HepG2 (cell line): ENCODE measurements around the gene AMTN. TPM values are rescaled to one million over a fixed set of nuclear protein-coding genes. Genes with fewer than 3 reads are reported as not detected.

ENCODE experiments used
- ATAC-seq: fragments of 200-7000 bp; cut with Tn5 transposase; 3 replicates; pipeline ENCODE4 v1.9.1; 2020; ENCODE audit warnings: mild to moderate bottlenecking, moderate library complexity
- BruUV-seq: library from RNA; stranded (reverse); fragments of 400-500 nt; replicated peaks from 2 replicates; lab custom pipeline; 2021; lab: Mats Ljungman, UMichigan
- CTCF ChIA-PET: fragments of 300-600 bp; formaldehyde crosslinking; extraction: SDS; loops from one replicate; lab custom pipeline; 2021; ENCODE audit warnings: low total read pairs, inconsistent platforms, low intra/inter-chr PET ratio; lab: Yijun Ruan, JAX
- POLR2A ChIA-PET: fragments of 350-600 bp; sonication (Branson Sonifier 250); formaldehyde crosslinking; loops from one replicate; lab custom pipeline; 2020; ENCODE audit warnings: antibody characterized with exemption, inconsistent platforms; lab: Yijun Ruan, JAX
- DNase-seq: peaks from one replicate; pipeline ENCODE4 v3.0.0-alpha.2; 2015; ENCODE audit warnings: low spot score
- FAIRE-seq: peaks from 3 replicates; lab custom pipeline; 2011; peaks lifted over from hg19 to GRCh38; lab: Jason Lieb, UNC
- H2AFZ ChIP-seq: one replicate; pipeline ENCODE4 v1.6.1; 2011; ENCODE audit warnings: low read length, inconsistent platforms
- H3K27ac ChIP-seq: fragments of 300-600 bp; 3 replicates; pipeline ENCODE4 v1.8.0; 2011; ENCODE audit warnings: mixed run types, mild to moderate bottlenecking, mixed read lengths, low read length, inconsistent platforms; ENCODE audit not compliant: insufficient read depth; ENCODE audit errors: extremely low read length
- H3K27me3 ChIP-seq, 2 experiments: fragments of 200-600 bp in 1 of 2; 2 replicates in 1 of 2; 3 replicates in 1 of 2; pipeline versions ENCODE4 v1.6.0 to v1.8.0; 2011; ENCODE audit warnings: low read length in 2 of 2, mild to moderate bottlenecking in 2 of 2, moderate library complexity in 2 of 2, inconsistent platforms in 1 of 2; ENCODE audit not compliant: insufficient read depth in 2 of 2, control insufficient read depth in 1 of 2
- H3K36me3 ChIP-seq, 2 experiments: fragments of 200-600 bp in 1 of 2; replicated peaks in 1 of 2; 2 replicates in 1 of 2; 3 replicates in 1 of 2; pipeline versions ENCODE4 v1.5.1 to v1.8.0; 2011; ENCODE audit warnings: low read length in 2 of 2, inconsistent platforms in 1 of 2; ENCODE audit not compliant: insufficient read depth in 2 of 2, control insufficient read depth in 1 of 2
- H3K4me1 ChIP-seq: 2 replicates; pipeline ENCODE4 v1.5.1; 2012; ENCODE audit warnings: low read length, inconsistent platforms; ENCODE audit not compliant: insufficient read depth
- H3K4me2 ChIP-seq: 2 replicates; pipeline ENCODE4 v1.6.0; 2011; ENCODE audit warnings: low read depth, low read length, inconsistent platforms
- H3K4me3 ChIP-seq, 3 experiments: fragments of 200-600 bp in 1 of 3; sonication (generic), shearing (Covaris generic) in 1 of 3; replicated peaks in 1 of 3; 2 replicates each; pipeline ENCODE4 v1.5.1; 2011 to 2016; ENCODE audit warnings: low read length in 3 of 3, inconsistent platforms in 2 of 3, low read depth in 2 of 3, mild to moderate bottlenecking in 2 of 3, control low read depth in 1 of 3, mixed read lengths in 1 of 3; ENCODE audit not compliant: insufficient read depth in 1 of 3
- H3K79me2 ChIP-seq: one replicate; pipeline ENCODE4 v1.6.1; 2011; ENCODE audit warnings: low read length, inconsistent platforms; ENCODE audit not compliant: insufficient read depth
- H3K9ac ChIP-seq: 2 replicates; pipeline ENCODE4 v1.6.0; 2011; ENCODE audit warnings: mild to moderate bottlenecking, low read depth, low read length, inconsistent platforms; ENCODE audit not compliant: insufficient read depth
- H3K9me3 ChIP-seq: 2 replicates; pipeline ENCODE4 v1.5.1; 2012; ENCODE audit warnings: mild to moderate bottlenecking, low read length
- H4K20me1 ChIP-seq: 2 replicates; pipeline ENCODE4 v1.6.0; 2011; ENCODE audit warnings: inconsistent platforms, mild to moderate bottlenecking, low read length, moderate library complexity; ENCODE audit not compliant: insufficient read depth
- HMGXB4 ChIP-seq, 2 experiments: sonication (generic) in 1 of 2; formaldehyde crosslinking in 1 of 2; IDR thresholded peaks; 2 replicates each; pipeline versions ENCODE4 v1.4.0 to v1.6.1; 2018 to 2020; ENCODE audit warnings: missing genetic modification reagents in 2 of 2, borderline replicate concordance in 1 of 2, low read depth in 1 of 2, mild to moderate bottlenecking in 1 of 2, missing biosample characterization in 1 of 2
- MTERF4 ChIP-seq: sonication (generic); formaldehyde crosslinking; IDR thresholded peaks from 2 replicates; pipeline ENCODE4 v1.8.0; 2023; ENCODE audit warnings: mild to moderate bottlenecking, missing genetic modification reagents
- RFXANK ChIP-seq: IDR thresholded peaks from 2 replicates; pipeline ENCODE4 v1.6.1; 2016
- ZBTB26 ChIP-seq: IDR thresholded peaks from 2 replicates; pipeline ENCODE4 v1.6.1; 2016; ENCODE audit warnings: missing compliant biosample characterization, missing genetic modification reagents, borderline replicate concordance
- ZNF567 ChIP-seq: sonication (generic); formaldehyde crosslinking; IDR thresholded peaks from 2 replicates; pipeline ENCODE4 v1.8.1; 2023; ENCODE audit warnings: mild to moderate bottlenecking, missing genetic modification reagents, borderline replicate concordance
- ZNF777 ChIP-seq: sonication (generic); formaldehyde crosslinking; IDR thresholded peaks from 2 replicates; pipeline ENCODE4 v1.4.0; 2020; ENCODE audit warnings: missing genetic modification reagents
- WGBS: methylation state at CpG from one replicate; pipeline ENCODE4 v1.1.6; 2017; ENCODE audit warnings: low lambda C conversion rate; 5-methylcytosine and 5-hydroxymethylcytosine counted together
- in situ Hi-C: cut with HindIII; loops from 2 replicates; pipeline ENCODE4 v1.10.0; 2017; ENCODE audit warnings: low pct_unique_long_range_greater_than_20kb; ENCODE audit not compliant: extremely low pct_ligation_motif_present
- intact Hi-C: fragments of 100-400 bp; cut with micrococcal nuclease; formaldehyde crosslinking; loops from one replicate; pipeline ENCODE4 v1.10.0; 2022; ENCODE audit not compliant: unreplicated experiment
- polyA plus RNA-seq, 8 experiments: library from polyadenylated mRNA; depleted of rRNA in 3 of 8; stranded (reverse) in 7 of 8; unstranded in 1 of 8; fragments of >200 nt; fragmentation: Illumina TruSeq in 4 of 8; extraction: Trizol in 4 of 8; gene quantifications; 2 replicates each; pipeline versions ENCODE4 v1.2.1 to v1.2.3, GENCODE V29; 2011 to 2016; ENCODE audit warnings: low read depth in 4 of 8, missing spikeins in 1 of 8, mixed read lengths in 1 of 8; ENCODE audit not compliant: insufficient read depth in 1 of 8
- total RNA-seq, 5 experiments: library from RNA; depleted of rRNA; stranded (reverse); fragments of >200 nt; fragmentation: Illumina TruSeq; extraction: Trizol; gene quantifications; 2 replicates each; pipeline ENCODE4 v1.2.3, GENCODE V29; 2016; ENCODE audit warnings: low read depth in 1 of 5

Gene AMTN
- total and polyA plus RNA-seq, 2 of the 13 experiments (the other 11 are each of a cell fraction or from before 2014, with no cell fraction given): 0.15 TPM; not detected in 1

- H3K27ac ChIP-seq: no peak overlapping the region
- 14% methylated on average over 4 of the region's 4 CpGs for WGBS
- ATAC-seq: no peak
- H2AFZ ChIP-seq: no peak overlapping the region
- no peak overlapping the region for H3K4me2 ChIP-seq
- FAIRE-seq: no peak
- in situ Hi-C loops (loop anchor here (25.0 kb wide), 1 partner anchor 828 kb away; no protein-coding TSS in a partner anchor), intact Hi-C loops (no loop called here)
- H3K4me1 ChIP-seq: no peaks in the 10 kb centered on the region
- H4K20me1 ChIP-seq: no peaks in the 10 kb centered on the region
- H3K27me3 ChIP-seq: peaks cover 0 to 5% of the 10 kb centered on the region in 2 experiments; a peak in 2 of 5 replicates
- H3K4me3 ChIP-seq: no peak overlapping the region
- no peaks in the 10 kb centered on the region for H3K36me3 ChIP-seq
- no TSS peak for BruUV-seq
- H3K79me2 ChIP-seq: no peaks in the 10 kb centered on the region
- TF ChIP-seq HMGXB4 (CRISPR knock-in tag; IDR thresholded peaks at IDR 0.05; ENCODE audit: borderline replicate concordance in 1 of 2, low read depth in 1 of 2) (no peak), ZBTB26 (CRISPR knock-in tag) (no peak), ZNF777 (CRISPR knock-in tag) (no peak), ZNF567 (CRISPR knock-in tag) (no peak), MTERF4 (no peak), RFXANK (no peak)
- no peak for DNase-seq
- ChIA-PET POLR2A (no interaction called here), CTCF (no interaction called here)
- no peaks in the 10 kb centered on the region for H3K9me3 ChIP-seq
- no peak overlapping the region for H3K9ac ChIP-seq
Observed at GRCh38 chr4:70515367-70516250, 2.8 kb upstream of the AMTN start.
